Measurements from ENCODE around the gene FREY1.
A peak's percentile ranks its signal among the peaks of the same experiment; 100 is the strongest.

Gene FREY1

GRCh38 chr11:45858751-45859398, 48.2 kb downstream of the FREY1 start:
- no peak overlapping the region for H3K4me3 ChIP-seq (ENCODE audit: low read length)
- no peak for TF ChIP-seq CTCF (IDR thresholded peaks at IDR 0.05; ENCODE audit: insufficient read depth, low read depth, low read length, missing control alignments)
- DNase-seq (ENCODE audit: low read depth): no peak

GRCh38 chr11:45857961-45858474, 49.1 kb downstream of the FREY1 start:
- peak; percentile 12 for DNase-seq (ENCODE audit: low read depth)
- TF ChIP-seq CTCF (IDR thresholded peaks at IDR 0.05; ENCODE audit: insufficient read depth, low read depth, low read length, missing control alignments): no peak

More at GRCh38 chr11:45857961-45858474, 49.1 kb downstream of the FREY1 start:
- no peak overlapping the region for H3K4me3 ChIP-seq (ENCODE audit: low read length)
